ENCODE measurements around the gene ST6GALNAC3.

DNA sequence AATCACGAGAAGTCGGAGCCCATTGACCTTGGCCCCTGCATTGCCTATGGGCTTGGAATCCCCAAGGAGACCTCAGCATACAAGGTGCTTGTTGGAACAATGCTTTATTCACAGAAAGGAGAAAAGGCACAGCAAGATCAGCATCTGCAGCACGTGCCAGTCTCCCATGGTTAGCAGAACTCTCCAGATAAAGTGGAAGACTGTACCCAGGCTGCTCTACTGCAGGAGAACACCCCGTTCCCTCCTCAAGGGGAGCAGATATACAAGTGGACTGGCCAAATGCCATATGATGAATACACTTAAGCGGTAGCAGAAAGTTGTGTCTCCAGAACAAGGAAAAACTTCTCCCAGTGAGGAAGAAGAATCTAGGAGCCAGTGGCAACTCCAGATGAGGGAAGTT is 53.5 kb downstream of the ST6GALNAC3 start:
- TF ChIP-seq, protein P1, sequence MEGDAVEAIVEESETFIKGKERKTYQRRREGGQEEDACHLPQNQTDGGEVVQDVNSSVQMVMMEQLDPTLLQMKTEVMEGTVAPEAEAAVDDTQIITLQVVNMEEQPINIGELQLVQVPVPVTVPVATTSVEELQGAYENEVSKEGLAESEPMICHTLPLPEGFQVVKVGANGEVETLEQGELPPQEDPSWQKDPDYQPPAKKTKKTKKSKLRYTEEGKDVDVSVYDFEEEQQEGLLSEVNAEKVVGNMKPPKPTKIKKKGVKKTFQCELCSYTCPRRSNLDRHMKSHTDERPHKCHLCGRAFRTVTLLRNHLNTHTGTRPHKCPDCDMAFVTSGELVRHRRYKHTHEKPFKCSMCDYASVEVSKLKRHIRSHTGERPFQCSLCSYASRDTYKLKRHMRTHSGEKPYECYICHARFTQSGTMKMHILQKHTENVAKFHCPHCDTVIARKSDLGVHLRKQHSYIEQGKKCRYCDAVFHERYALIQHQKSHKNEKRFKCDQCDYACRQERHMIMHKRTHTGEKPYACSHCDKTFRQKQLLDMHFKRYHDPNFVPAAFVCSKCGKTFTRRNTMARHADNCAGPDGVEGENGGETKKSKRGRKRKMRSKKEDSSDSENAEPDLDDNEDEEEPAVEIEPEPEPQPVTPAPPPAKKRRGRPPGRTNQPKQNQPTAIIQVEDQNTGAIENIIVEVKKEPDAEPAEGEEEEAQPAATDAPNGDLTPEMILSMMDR (conservative IDR thresholded peaks at IDR 0.05; ENCODE audit: low read length): no peak
- TF ChIP-seq EZH2phosphoT487 (IDR thresholded peaks at IDR 0.05; ENCODE audit: borderline replicate concordance, low read depth, low read length): no peak

Data from OCI-LY7 (cell line).